K562 (cell line): ENCODE results near the gene YPEL1. TPM values are rescaled to one million over a fixed set of nuclear protein-coding genes. Genes with fewer than 3 reads are reported as not detected.
A peak's percentile ranks its signal among the peaks of the same experiment; 100 is the strongest.

Source experiments
- ATAC-seq: fragments of 200-7000 bp; cut with Tn5 transposase; 3 replicates; pipeline ENCODE4 v1.9.1; 2020; ENCODE audit warnings: moderate library complexity
- BruUV-seq: library from RNA; stranded (reverse); fragments of 400-500 nt; replicated peaks from 2 replicates; lab custom pipeline; 2021; lab: Mats Ljungman, UMichigan
- CTCF ChIA-PET: fragments of 300-600 bp; formaldehyde crosslinking; extraction: SDS; loops from one replicate; lab custom pipeline; 2021; ENCODE audit warnings: low intra/inter-chr PET ratio; lab: Yijun Ruan, JAX
- POLR2A ChIA-PET: fragments of 300-600, 350-650 bp; sonication (Branson Sonifier 250); formaldehyde crosslinking; extraction: SDS; loops from one replicate; lab custom pipeline; 2021; ENCODE audit warnings: antibody characterized with exemption, inconsistent platforms; lab: Yijun Ruan, JAX
- DNase-seq, 4 experiments: peaks; one replicate each; pipeline versions ENCODE4 v3.0.0 to v3.0.0-alpha.2; 2011 to 2018; ENCODE audit warnings: low spot score in 3 of 4, mixed read lengths in 3 of 4; ENCODE audit errors: extremely low read depth in 1 of 4
- FAIRE-seq: peaks from 2 replicates; lab custom pipeline; 2011; peaks lifted over from hg19 to GRCh38; lab: Jason Lieb, UNC
- H2AFZ ChIP-seq: 2 replicates; pipeline ENCODE4 v1.6.0; 2011; ENCODE audit warnings: low read depth, low read length, control low read depth, inconsistent platforms
- H3K27ac ChIP-seq: fragments of 200-600 bp; 3 replicates; pipeline ENCODE4 v1.8.0; 2011; ENCODE audit warnings: low read depth, mild to moderate bottlenecking, control low read depth, inconsistent platforms, low read length, moderate library complexity, mixed read lengths; ENCODE audit errors: extremely low read depth
- H3K27me3 ChIP-seq, 2 experiments: fragments of 300-600 bp in 1 of 2; 2 replicates in 1 of 2; 3 replicates in 1 of 2; pipeline versions ENCODE4 v1.6.0 to v1.8.0; 2011; ENCODE audit warnings: inconsistent platforms in 2 of 2, low read length in 2 of 2, mild to moderate bottlenecking in 1 of 2, mixed read lengths in 1 of 2, moderate library complexity in 1 of 2; ENCODE audit not compliant: control insufficient read depth in 2 of 2, insufficient read depth in 2 of 2
- H3K36me3 ChIP-seq: fragments of 300-600 bp; 3 replicates; pipeline ENCODE4 v1.8.0; 2011; ENCODE audit warnings: mild to moderate bottlenecking, low read length, inconsistent platforms; ENCODE audit not compliant: control insufficient read depth, insufficient read depth
- H3K4me1 ChIP-seq, 2 experiments: fragments of 200-600 bp in 1 of 2; replicated peaks in 1 of 2; 2 replicates in 1 of 2; 3 replicates in 1 of 2; pipeline versions ENCODE4 v1.5.1 to v1.8.0; 2011; ENCODE audit warnings: inconsistent platforms in 2 of 2, low read length in 2 of 2, mild to moderate bottlenecking in 1 of 2, mixed read lengths in 1 of 2, moderate library complexity in 1 of 2; ENCODE audit not compliant: control insufficient read depth in 2 of 2, insufficient read depth in 2 of 2
- H3K4me2 ChIP-seq: 2 replicates; pipeline ENCODE4 v1.6.1; 2011; ENCODE audit warnings: low read length, control low read depth, inconsistent platforms, mixed read lengths; ENCODE audit not compliant: insufficient read depth
- H3K4me3 ChIP-seq: fragments of 200-600 bp; sonication (generic), shearing (Covaris generic); 2 replicates; pipeline ENCODE4 v1.5.1; 2016; ENCODE audit warnings: control low read depth, inconsistent platforms
- H3K79me2 ChIP-seq: fragments of 200-600 bp; 3 replicates; pipeline ENCODE4 v1.8.0; 2011; ENCODE audit warnings: low read length, inconsistent platforms; ENCODE audit not compliant: control insufficient read depth, insufficient read depth
- H3K9ac ChIP-seq, 2 experiments: 2 replicates each; pipeline versions ENCODE4 v1.6.0 to v1.6.1; 2011; ENCODE audit warnings: low read depth in 2 of 2, low read length in 2 of 2, control low read depth in 1 of 2, inconsistent platforms in 1 of 2, mild to moderate bottlenecking in 1 of 2, mixed read lengths in 1 of 2; ENCODE audit not compliant: insufficient read depth in 1 of 2
- H3K9me1 ChIP-seq: one replicate; pipeline ENCODE4 v1.6.0; 2011; ENCODE audit warnings: inconsistent platforms, mild to moderate bottlenecking, low read length, moderate library complexity; ENCODE audit not compliant: control insufficient read depth, insufficient read depth
- H3K9me3 ChIP-seq: replicated peaks from 2 replicates; pipeline ENCODE4 v1.5.1; 2011; ENCODE audit warnings: low read depth, low read length, inconsistent platforms; ENCODE audit not compliant: control insufficient read depth, insufficient read depth
- H4K20me1 ChIP-seq: replicated peaks from 2 replicates; pipeline ENCODE4 v1.6.1; 2011; ENCODE audit warnings: low read length, inconsistent platforms, mixed read lengths; ENCODE audit not compliant: control insufficient read depth, insufficient read depth
- WGBS: fragments of 100-300 bp; shearing (Covaris generic); methylation state at CpG from one replicate; pipeline ENCODE4 v1.1.6; 2016; ENCODE audit warnings: low coverage, mixed read lengths; ENCODE audit not compliant: insufficient coverage; ENCODE audit errors: missing lambda C conversion rate; 5-methylcytosine and 5-hydroxymethylcytosine counted together
- in situ Hi-C: fragments of 300-500 bp; cut with MboI; formaldehyde crosslinking; loops from 4 replicates; pipeline ENCODE4 v1.15.0; 2018; ENCODE audit warnings: inconsistent platforms, mixed read lengths
- intact Hi-C: fragments of 100-400 bp; cut with micrococcal nuclease; formaldehyde crosslinking; loops from 2 replicates; pipeline ENCODE4 v1.14.2; 2022
- polyA plus RNA-seq, 8 experiments: library from polyadenylated mRNA; depleted of rRNA in 4 of 8; stranded (reverse) in 5 of 8; unstranded in 3 of 8; fragments of >200 nt; fragmentation: Nextera tagmentation in 2 of 8; fragmentation: Illumina TruSeq in 1 of 8; extraction: Ambion mirVana in 2 of 8; extraction: Trizol in 1 of 8; gene quantifications; 2 replicates each; pipeline versions ENCODE4 v1.2.1 to v1.2.3, GENCODE V29; 2011 to 2014; ENCODE audit warnings: inconsistent platforms in 1 of 8, missing spikeins in 1 of 8
- total RNA-seq, 7 experiments: library from RNA; depleted of rRNA in 6 of 7; stranded (reverse); fragments of >200 nt in 6 of 7; fragmentation: Illumina TruSeq in 2 of 7; extraction: Trizol in 2 of 7; gene quantifications; 2 replicates each; pipeline versions ENCODE4 v1.2.1 to v1.2.3, GENCODE V29; 2011 to 2021; ENCODE audit warnings: low replicate concordance in 1 of 7
- TF ChIP-seq, protein P1 (sequence below): sonication (generic); formaldehyde crosslinking; IDR thresholded peaks from 2 replicates; pipeline ENCODE4 v1.8.1; 2023; ENCODE audit warnings: mild to moderate bottlenecking, missing genetic modification reagents
- TF ChIP-seq, protein P2 (sequence below): sonication (generic); formaldehyde crosslinking; IDR thresholded peaks from 2 replicates; pipeline ENCODE4 v1.8.1; 2023; ENCODE audit warnings: mild to moderate bottlenecking, missing genetic modification reagents

Gene YPEL1
- total and polyA plus RNA-seq, 9 of the 15 experiments (the other 6 are each of a cell fraction or from before 2014, with no cell fraction given), result 0.07 to 2.2 (median 0.46) TPM

DNA sequence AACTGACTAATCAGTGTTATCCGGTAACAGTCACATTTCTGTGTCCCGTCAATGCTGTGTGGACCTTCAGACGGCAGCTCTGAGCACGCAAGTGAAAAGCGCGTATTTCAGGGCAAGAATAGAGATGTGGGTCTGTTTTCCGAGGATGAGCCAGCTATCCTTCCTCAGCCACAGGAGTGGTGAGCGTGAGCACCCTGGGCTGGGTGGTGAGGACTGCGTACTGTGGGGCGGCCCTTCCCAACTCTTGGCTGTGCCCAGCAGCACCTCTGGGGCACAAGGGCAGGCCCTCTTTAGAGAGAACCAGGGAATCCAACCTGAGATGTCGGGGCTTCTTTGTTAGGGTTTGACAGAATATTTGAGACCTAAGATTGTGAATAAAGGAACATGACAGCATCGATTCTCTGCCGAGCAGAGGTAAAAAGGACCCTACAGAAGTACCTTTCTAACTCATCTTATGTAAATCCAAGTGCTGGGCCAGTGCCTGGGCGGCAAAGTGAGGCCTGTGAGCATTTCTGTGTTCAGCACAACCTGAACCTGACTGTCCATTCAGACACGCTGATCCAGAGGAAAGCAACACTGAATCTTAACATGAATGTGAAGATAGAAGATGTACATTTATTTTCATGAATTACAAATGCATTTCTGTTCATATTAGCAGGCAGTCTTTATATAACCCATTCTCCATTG lies 26.5 kb upstream of the YPEL1 start (continued):
- TF ChIP-seq, protein P1, sequence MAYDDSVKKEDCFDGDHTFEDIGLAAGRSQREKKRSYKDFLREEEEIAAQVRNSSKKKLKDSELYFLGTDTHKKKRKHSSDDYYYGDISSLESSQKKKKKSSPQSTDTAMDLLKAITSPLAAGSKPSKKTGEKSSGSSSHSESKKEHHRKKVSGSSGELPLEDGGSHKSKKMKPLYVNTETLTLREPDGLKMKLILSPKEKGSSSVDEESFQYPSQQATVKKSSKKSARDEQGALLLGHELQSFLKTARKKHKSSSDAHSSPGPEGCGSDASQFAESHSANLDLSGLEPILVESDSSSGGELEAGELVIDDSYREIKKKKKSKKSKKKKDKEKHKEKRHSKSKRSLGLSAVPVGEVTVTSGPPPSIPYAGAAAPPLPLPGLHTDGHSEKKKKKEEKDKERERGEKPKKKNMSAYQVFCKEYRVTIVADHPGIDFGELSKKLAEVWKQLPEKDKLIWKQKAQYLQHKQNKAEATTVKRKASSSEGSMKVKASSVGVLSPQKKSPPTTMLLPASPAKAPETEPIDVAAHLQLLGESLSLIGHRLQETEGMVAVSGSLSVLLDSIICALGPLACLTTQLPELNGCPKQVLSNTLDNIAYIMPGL (CRISPR knock-in tag), result 0 out of 2 replicates have a peak, but pooled peaks have one; percentile 51

DNA sequence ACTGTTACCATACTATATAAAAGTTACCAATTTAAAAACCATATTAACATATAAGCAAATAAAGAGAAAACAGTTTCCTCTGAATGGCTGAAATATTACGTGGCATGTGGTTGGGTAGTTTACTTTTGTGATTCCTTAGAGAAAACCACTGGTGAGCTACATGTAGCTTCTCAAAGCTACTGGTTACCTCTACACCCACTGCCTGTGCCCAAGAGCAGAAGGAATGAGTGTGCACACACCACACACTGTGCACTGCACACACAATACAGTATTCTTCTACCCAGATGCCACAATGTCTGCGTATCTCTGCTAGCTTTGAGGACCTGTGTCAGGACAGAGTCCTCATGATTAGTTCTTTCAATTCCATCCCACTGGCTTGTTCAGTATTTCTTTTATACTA lies 25.5 kb upstream of the YPEL1 start:
- CTCF ChIA-PET, result no interaction called here
- in situ Hi-C loops, result no loop called here
- Histone ChIP-seq H3K79me2 (no peaks in the 10 kb centered on the region), H3K9me3 (no peaks in the 10 kb centered on the region), H3K4me1 (peaks cover 15 to 16% of the 10 kb centered on the region in 2 experiments), H3K27me3 (no peaks in the 10 kb centered on the region), H3K9me1 (peaks cover 7% of the 10 kb centered on the region), H4K20me1 (no peaks in the 10 kb centered on the region; the same call in 1 of the 2 replicates), H3K27ac (no peak overlapping the region), H3K36me3 (peaks cover 91% of the 10 kb centered on the region), H3K4me3 (no peak overlapping the region), H3K9ac (no peak overlapping the region), H2AFZ (no peak overlapping the region), H3K4me2 (no peak overlapping the region)
- WGBS, result 94% methylated on average over 2 of the region's 2 CpGs
- no TSS peak for BruUV-seq
- POLR2A ChIA-PET, result interaction anchor here (0.8 to 16.6 kb wide), 17 partner anchors 8 to 225 kb away, joined by 3 to 258 read pairs (median 5); partner anchors contain the start of genes MAPK1 and PPM1F
- DNase-seq (no peak), ATAC-seq (peak; percentile 4; the same call in 2 of the 3 replicates), FAIRE-seq (no peak)
- intact Hi-C loops, result no loop called here
- TF ChIP-seq, protein P2, sequence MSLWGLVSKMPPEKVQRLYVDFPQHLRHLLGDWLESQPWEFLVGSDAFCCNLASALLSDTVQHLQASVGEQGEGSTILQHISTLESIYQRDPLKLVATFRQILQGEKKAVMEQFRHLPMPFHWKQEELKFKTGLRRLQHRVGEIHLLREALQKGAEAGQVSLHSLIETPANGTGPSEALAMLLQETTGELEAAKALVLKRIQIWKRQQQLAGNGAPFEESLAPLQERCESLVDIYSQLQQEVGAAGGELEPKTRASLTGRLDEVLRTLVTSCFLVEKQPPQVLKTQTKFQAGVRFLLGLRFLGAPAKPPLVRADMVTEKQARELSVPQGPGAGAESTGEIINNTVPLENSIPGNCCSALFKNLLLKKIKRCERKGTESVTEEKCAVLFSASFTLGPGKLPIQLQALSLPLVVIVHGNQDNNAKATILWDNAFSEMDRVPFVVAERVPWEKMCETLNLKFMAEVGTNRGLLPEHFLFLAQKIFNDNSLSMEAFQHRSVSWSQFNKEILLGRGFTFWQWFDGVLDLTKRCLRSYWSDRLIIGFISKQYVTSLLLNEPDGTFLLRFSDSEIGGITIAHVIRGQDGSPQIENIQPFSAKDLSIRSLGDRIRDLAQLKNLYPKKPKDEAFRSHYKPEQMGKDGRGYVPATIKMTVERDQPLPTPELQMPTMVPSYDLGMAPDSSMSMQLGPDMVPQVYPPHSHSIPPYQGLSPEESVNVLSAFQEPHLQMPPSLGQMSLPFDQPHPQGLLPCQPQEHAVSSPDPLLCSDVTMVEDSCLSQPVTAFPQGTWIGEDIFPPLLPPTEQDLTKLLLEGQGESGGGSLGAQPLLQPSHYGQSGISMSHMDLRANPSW (CRISPR knock-in tag), result peak; percentile 69; the same call in 1 of the 2 replicates
